ENCODE data around the gene SRSF10.
A peak's percentile ranks its signal among the peaks of the same experiment; 100 is the strongest.

Gene SRSF10

DNA sequence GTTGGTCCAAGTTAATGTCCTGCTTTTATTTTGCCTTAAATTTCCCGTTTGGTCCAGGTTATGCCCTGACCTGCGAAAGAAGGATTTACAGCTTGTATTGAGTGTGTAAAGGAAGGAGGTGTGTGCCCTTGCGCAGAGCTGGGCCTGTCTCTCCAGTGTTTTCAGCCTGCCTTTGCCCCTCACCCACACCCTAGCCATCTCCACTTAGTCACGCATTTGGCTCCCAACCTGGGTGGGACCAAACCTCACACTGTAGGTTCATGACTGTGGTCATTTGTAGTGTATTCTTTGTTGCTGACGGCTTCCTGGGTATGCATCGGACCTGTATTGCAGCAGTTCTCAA, 572 bp upstream of the SRSF10 start:
- peak overlapping the region; percentile 52 for H3K4me3 ChIP-seq (ENCODE audit: low read depth, low read length)
- ChIA-PET CTCF (interaction anchor here (1.3 to 1.8 kb wide), 5 partner anchors 10 to 47 kb away, joined by 3 to 12 read pairs (median 4); no protein-coding TSS in a partner anchor), POLR2A (interaction anchor here (0.7 to 1.0 kb wide), 9 partner anchors 17 to 170 kb away, joined by 3 to 5 read pairs (median 3); partner anchors contain the start of gene PNRC2)
- no peak for TF ChIP-seq CTCF (IDR thresholded peaks at IDR 0.05; ENCODE audit: insufficient read depth, low read length, missing control alignments)
- DNase-seq (ENCODE audit: low read depth, low spot score): no peak

DNA sequence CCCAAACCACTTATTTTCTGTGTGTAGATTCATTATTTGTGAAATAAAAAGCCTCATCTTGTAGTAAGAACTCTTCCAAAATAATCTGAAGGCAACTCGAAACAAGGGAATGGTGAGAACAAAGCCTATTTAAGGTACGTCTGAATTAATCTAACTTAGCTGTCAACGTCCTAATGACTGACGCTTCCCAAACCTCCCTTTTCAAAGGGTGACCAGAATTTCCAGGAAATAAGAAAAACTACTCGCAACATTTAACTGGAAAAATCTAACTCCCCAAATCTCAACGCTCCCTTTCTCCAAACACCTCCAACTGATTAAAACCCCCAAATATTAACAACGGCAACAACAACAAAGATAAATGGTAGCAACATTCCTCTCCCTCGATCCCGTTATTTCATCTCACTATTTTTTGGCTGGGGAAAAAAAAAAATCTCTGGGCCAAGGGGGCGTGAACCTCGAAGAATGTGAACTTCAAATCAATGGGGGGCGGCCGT, 693 bp downstream of the SRSF10 start:
- DNase-seq (ENCODE audit: low read depth, low spot score): no peak
- H3K4me3 ChIP-seq (ENCODE audit: low read depth, low read length): peak overlapping the region; percentile 99
- ChIA-PET CTCF (interaction anchor here (1.3 to 3.6 kb wide), 6 partner anchors 9 to 49 kb away, joined by 3 to 16 read pairs (median 6); no protein-coding TSS in a partner anchor), POLR2A (interaction anchor here (1.0 kb wide), 1 partner anchor 20 kb away, joined by 3 read pairs; the partner anchor contains the start of gene PNRC2)
- no peak for TF ChIP-seq CTCF (IDR thresholded peaks at IDR 0.05; ENCODE audit: insufficient read depth, low read length, missing control alignments)

GRCh38 chr1:23978805-23979204, 1.3 kb downstream of the SRSF10 start:
- ChIA-PET POLR2A (no interaction called here), CTCF (interaction anchor here (1.9 to 3.6 kb wide), 2 partner anchors 12 to 49 kb away, joined by 6 to 16 read pairs; no protein-coding TSS in a partner anchor)
- TF ChIP-seq CTCF (IDR thresholded peaks at IDR 0.05; ENCODE audit: insufficient read depth, low read length, missing control alignments): no peak
- peak overlapping the region; percentile 99 for H3K4me3 ChIP-seq (ENCODE audit: low read depth, low read length)
- DNase-seq (ENCODE audit: low read depth, low spot score): no peak

- ChIA-PET POLR2A (no interaction called here), CTCF (interaction anchor here (1.9 to 3.6 kb wide), 2 partner anchors 11 to 50 kb away, joined by 6 to 16 read pairs; no protein-coding TSS in a partner anchor)
- no peak for TF ChIP-seq CTCF (IDR thresholded peaks at IDR 0.05; ENCODE audit: insufficient read depth, low read length, missing control alignments)
- no peak for DNase-seq (ENCODE audit: low read depth, low spot score)
- peak overlapping the region; percentile 19 for H3K4me3 ChIP-seq (ENCODE audit: low read depth, low read length)
Measured at GRCh38 chr1:23977854-23978191, 2.3 kb downstream of the SRSF10 start.

DNA sequence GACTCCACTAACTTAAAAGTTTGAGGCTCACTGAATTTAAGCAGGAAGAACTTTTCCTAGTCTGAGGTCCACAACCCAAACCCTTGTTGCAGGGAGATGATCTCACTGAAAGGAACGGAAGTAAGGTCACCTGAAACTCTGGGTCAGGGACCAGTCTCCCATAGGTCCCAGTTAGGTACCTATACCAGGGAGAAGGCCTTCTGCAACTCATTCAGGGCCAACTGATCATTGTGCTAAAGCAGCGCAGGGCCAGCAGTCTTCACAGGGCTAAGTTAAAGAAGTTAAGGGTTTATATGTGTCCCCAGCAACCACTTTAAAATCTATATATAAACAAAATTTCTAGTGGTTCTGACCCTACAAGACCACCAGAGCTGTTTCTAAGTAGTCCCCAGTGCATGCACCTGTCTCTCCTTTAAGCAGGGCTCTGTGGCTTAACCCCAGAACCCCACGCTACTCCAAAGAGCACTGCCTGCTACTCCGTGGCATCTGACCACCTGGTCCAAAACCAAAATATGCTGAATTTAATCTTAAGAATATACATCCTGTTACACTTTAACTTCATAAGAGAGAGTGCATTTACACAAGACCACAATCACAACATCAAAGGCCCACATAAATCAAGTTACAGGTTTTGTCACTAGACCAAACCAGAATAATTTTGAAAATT, 2.8 kb downstream of the SRSF10 start:
- CTCF ChIA-PET: interaction anchor here (1.0 to 3.6 kb wide), 4 partner anchors 10 to 51 kb away, joined by 3 to 16 read pairs (median 6); partner anchors contain the start of gene PNRC2
- DNase-seq (ENCODE audit: low read depth, low spot score): no peak

More for the DNA sequence above, 2.8 kb downstream of the SRSF10 start:
- POLR2A ChIA-PET: no interaction called here
- TF ChIP-seq CTCF (IDR thresholded peaks at IDR 0.05; ENCODE audit: insufficient read depth, low read length, missing control alignments): no peak
- no peak overlapping the region; the same call in 1 of the 2 replicates for H3K4me3 ChIP-seq (ENCODE audit: low read depth, low read length)

Data from AG04449 (cell line).